BJ (cell line): ENCODE measurements around the gene CHMP1A. TPM values are rescaled to one million over a fixed set of nuclear protein-coding genes. Genes with fewer than 3 reads are reported as not detected.

Experiments used
- CTCF ChIA-PET: fragments of 350-600 bp; formaldehyde crosslinking; extraction: SDS; loops from one replicate; lab custom pipeline; 2021; ENCODE audit warnings: antibody characterized with exemption, inconsistent platforms; lab: Yijun Ruan, JAX
- POLR2A ChIA-PET: fragments of 300-600 bp; sonication (Branson Sonifier 250); formaldehyde crosslinking; extraction: SDS; loops from one replicate; lab custom pipeline; 2021; ENCODE audit warnings: antibody characterized with exemption; lab: Charles Lee
- DNase-seq: peaks from one replicate; pipeline ENCODE4 v3.0.0-alpha.2; 2011; ENCODE audit warnings: low read depth
- H3K27me3 ChIP-seq: 2 replicates; pipeline ENCODE4 v1.6.0; 2011; ENCODE audit warnings: low read length; ENCODE audit not compliant: control insufficient read depth, insufficient read depth
- H3K36me3 ChIP-seq: 2 replicates; pipeline ENCODE4 v1.5.1; 2011; ENCODE audit warnings: low read length; ENCODE audit not compliant: control insufficient read depth, insufficient read depth
- H3K4me3 ChIP-seq: 2 replicates; pipeline ENCODE4 v1.5.1; 2011; ENCODE audit warnings: low read depth, mild to moderate bottlenecking, control low read depth, low read length
- CTCF ChIP-seq: IDR thresholded peaks from 2 replicates; pipeline ENCODE4 v1.5.1; 2011; ENCODE audit warnings: low read depth, mild to moderate bottlenecking, control low read depth, inconsistent platforms, low read length, moderate library complexity; ENCODE audit not compliant: insufficient read depth
- polyA plus RNA-seq: library from polyadenylated mRNA; depleted of rRNA; stranded (reverse); fragments of >200 nt; gene quantifications from 2 replicates; pipeline ENCODE4 v1.2.3, GENCODE V29; 2011

CHMP1A gene
- polyA plus RNA-seq, 1 experiment, result 105 TPM

- Histone ChIP-seq H3K4me3 (no peak overlapping the region), H3K27me3 (peaks cover 7% of the 10 kb centered on the region), H3K36me3 (no peaks in the 10 kb centered on the region)
- ChIA-PET CTCF (interaction anchor here (0.7 to 1.3 kb wide), 3 partner anchors 16 to 26 kb away, joined by 3 read pairs; no protein-coding TSS in a partner anchor), POLR2A (no interaction called here)
- no peak for TF ChIP-seq CTCF
- no peak for DNase-seq
These were observed 40.5 kb downstream of the CHMP1A start for GRCh38 chr16:89617036-89617435.

GRCh38 chr16:89616623-89617022, 40.9 kb downstream of the CHMP1A start:
- CTCF ChIA-PET, result interaction anchor here (0.8 to 3.6 kb wide), 4 partner anchors 15 to 27 kb away, joined by 3 to 36 read pairs (median 19); no protein-coding TSS in a partner anchor
- no peak for DNase-seq

GRCh38 chr16:89615596-89616090, 41.9 kb downstream of the CHMP1A start:
- ChIA-PET POLR2A (no interaction called here), CTCF (interaction anchor here (0.6 to 3.6 kb wide), 15 partner anchors 9 to 55 kb away, joined by 3 to 36 read pairs (median 7); partner anchors contain the start of genes CHMP1A, CPNE7 and SPATA33)
- Histone ChIP-seq H3K4me3 (no peak overlapping the region), H3K27me3 (peaks cover 3% of the 10 kb centered on the region), H3K36me3 (no peaks in the 10 kb centered on the region)
- TF ChIP-seq CTCF, result peak; percentile 82
- DNase-seq, result no peak

More at GRCh38 chr16:89616623-89617022, 40.9 kb downstream of the CHMP1A start:
- POLR2A ChIA-PET, result no interaction called here
- no peak for TF ChIP-seq CTCF
- Histone ChIP-seq H3K36me3 (no peaks in the 10 kb centered on the region), H3K27me3 (peaks cover 4% of the 10 kb centered on the region), H3K4me3 (no peak overlapping the region)

- no peak for TF ChIP-seq CTCF
These were observed 42.3 kb downstream of the CHMP1A start for GRCh38 chr16:89615176-89615575.

GRCh38 chr16:89613954-89614459, 43.5 kb downstream of the CHMP1A start:
- POLR2A ChIA-PET, result no interaction called here
- TF ChIP-seq CTCF, result no peak
- Histone ChIP-seq H3K4me3 (no peak overlapping the region), H3K36me3 (no peaks in the 10 kb centered on the region), H3K27me3 (no peaks in the 10 kb centered on the region; the same call in 1 of the 2 replicates)
- no peak for DNase-seq
- CTCF ChIA-PET, result interaction anchor here (1.2 to 3.6 kb wide), 9 partner anchors 9 to 40 kb away, joined by 4 to 36 read pairs (median 8); partner anchors contain the start of gene CPNE7

More at GRCh38 chr16:89615176-89615575, 42.3 kb downstream of the CHMP1A start:
- Histone ChIP-seq H3K27me3 (no peaks in the 10 kb centered on the region; the same call in 1 of the 2 replicates), H3K36me3 (no peaks in the 10 kb centered on the region), H3K4me3 (no peak overlapping the region)
- DNase-seq, result no peak
- POLR2A ChIA-PET, result no interaction called here
- CTCF ChIA-PET, result interaction anchor here (0.7 to 3.6 kb wide), 15 partner anchors 8 to 56 kb away, joined by 3 to 36 read pairs (median 8); partner anchors contain the start of gene CPNE7
